ENCODE data around the gene PSME3.
"Not testable (repeated sequence)": the region's sequence is repeated elsewhere in the genome, so short reads cannot be mapped to it uniquely, and the experiment has no call there.

Gene PSME3

GRCh38 chr17:42851371-42852240 is 18.4 kb downstream of the PSME3 start:
- not testable (repeated sequence) for DNase-seq (ENCODE audit: low spot score)

DNA sequence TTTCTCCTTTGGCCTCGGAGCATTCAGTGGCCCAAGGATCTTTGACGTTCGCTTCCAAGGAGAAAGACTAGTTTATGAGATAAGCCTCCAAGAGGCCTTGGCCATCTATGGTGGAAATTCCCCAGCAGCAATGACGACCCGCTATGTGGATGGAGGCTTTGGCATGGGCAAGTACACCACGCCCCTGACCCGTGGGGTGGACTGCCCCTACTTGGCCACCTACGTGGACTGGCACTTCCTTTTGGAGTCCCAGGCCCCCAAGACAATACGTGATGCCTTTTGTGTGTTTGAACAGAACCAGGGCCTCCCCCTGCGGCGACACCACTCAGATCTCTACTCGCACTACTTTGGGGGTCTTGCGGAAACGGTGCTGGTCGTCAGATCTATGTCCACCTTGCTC is 19.2 kb downstream of the PSME3 start:
- DNase-seq (ENCODE audit: low spot score): no peak

GRCh38 chr17:42853004-42853403 is 19.8 kb downstream of the PSME3 start:
- DNase-seq (ENCODE audit: low spot score): no peak

DNA sequence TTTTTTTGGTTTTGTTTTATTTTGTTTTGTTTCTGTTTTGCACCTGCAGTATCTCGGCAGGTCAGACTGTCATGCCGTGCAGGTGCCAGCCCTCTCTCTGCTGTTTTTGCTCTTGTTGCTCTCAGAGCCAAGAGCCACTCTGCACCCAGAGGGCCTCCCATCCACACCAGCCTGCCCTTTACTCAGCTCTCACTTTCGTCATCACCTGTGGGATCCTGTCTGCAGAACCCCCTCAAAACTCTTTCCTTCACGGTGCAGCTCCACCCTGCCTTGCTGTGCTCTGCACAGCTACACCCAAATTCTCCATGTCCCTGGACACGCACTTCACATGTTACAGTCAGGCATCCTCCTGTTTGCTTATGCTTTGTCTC is 20.4 kb downstream of the PSME3 start:
- DNase-seq (ENCODE audit: low spot score): no peak

GRCh38 chr17:42853968-42854790 is 21.0 kb downstream of the PSME3 start:
- DNase-seq (ENCODE audit: low spot score): no peak

DNA sequence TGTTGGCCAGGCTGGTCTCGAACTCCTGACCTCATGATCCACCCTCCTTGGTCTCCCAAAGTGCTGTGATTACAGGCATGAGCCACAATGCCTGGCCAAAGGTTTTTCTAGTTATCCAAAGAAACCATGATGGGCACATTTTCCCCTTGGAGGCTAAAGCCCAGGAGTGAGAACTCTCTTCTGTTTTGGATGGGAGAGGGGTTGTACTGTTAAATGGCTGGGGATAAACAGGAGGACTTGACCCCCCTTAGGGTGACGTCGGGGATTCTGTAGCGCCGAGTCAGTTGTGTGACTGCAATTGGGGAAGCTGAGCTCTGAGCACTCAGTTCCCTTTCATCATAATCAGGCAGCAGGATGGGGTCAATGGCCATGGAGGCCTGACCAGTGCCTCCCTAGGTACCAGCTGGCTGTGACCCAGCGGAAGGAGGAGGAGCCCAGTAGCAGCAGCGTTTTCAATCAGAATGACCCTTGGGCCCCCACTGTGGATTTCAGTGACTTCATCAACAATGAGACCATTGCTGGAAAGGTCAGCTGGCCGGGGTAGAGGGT is 21.9 kb downstream of the PSME3 start:
- DNase-seq (ENCODE audit: low spot score): no peak

- not testable (repeated sequence) for DNase-seq (ENCODE audit: low spot score)
These were observed 22.9 kb downstream of the PSME3 start for GRCh38 chr17:42856093-42856492.

DNA sequence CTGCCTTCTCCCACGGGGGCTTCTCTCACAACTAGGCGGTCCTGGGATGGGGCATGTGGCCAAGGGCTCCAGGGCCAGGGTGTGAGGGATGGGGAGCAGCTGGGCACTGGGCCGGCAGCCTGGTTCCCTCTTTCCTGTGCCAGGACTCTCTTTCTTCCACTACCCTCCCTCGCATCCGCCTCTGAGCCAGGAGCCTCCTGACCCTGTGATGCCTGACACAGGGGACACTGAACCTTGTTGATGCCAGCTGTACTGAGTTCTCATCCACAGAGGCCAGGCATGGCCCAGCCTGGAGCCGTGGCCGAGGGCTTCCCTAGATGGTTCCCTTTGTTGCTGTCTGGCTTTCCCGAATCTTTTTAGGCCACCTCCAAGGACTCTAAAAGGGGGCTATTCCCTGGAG is 23.3 kb downstream of the PSME3 start:
- DNase-seq (ENCODE audit: low spot score): not testable (repeated sequence)

DNA sequence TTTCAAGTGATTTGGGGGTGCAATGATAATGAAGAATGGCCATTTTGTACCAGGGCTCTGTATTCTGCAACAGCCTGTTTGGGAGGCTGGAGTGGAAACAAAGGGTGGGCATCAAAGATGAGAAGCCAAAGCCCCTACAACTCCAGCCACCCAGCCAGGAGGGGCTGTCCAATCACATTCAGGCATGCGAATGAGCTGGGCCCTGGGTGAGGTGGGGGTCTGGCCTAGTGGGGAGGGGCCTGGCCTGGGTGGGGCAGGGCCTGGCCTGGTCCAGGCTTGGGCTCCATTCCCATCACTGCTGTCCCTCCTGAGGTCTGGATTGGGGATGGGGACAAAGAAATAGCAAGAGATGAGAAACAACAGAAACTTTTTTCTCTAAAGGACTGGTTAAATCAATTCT is 24.2 kb downstream of the PSME3 start:
- no peak for DNase-seq (ENCODE audit: low spot score)

GRCh38 chr17:42865638-42866094 is 32.5 kb downstream of the PSME3 start:
- no peak for DNase-seq (ENCODE audit: low spot score)

- DNase-seq (ENCODE audit: low spot score): no peak
These were observed 33.0 kb downstream of the PSME3 start for GRCh38 chr17:42866216-42866615.

GRCh38 chr17:42866631-42867575 is 33.7 kb downstream of the PSME3 start:
- no peak for DNase-seq (ENCODE audit: low spot score)

DNA sequence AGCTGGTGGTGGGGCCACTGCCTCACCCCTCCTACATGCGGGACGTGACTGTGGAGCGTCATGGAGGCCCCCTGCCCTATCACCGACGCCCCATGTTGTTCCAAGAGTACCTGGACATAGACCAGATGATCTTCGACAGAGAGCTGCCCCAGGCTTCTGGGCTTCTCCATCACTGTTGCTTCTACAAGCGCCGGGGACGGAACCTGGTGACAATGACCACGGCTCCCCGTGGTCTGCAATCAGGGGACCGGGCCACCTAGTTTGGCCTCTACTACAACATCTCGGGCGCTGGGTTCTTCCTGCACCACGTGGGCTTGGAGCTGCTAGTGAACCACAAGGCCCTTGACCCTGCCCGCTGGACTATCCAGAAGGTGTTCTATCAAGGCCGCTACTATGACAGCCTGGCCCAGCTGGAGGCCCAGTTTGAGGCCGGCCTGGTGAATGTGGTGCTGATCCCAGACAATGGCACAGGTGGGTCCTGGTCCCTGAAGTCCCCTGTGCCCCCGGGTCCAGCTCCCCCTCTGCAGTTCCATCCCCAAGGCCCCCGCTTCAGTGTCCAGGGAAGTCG is 34.6 kb downstream of the PSME3 start:
- not testable (repeated sequence) for DNase-seq (ENCODE audit: low spot score)

GRCh38 chr17:42868338-42868737 is 35.1 kb downstream of the PSME3 start:
- DNase-seq (ENCODE audit: low spot score): no peak

- DNase-seq (ENCODE audit: low spot score): no peak
These were observed 38.5 kb downstream of the PSME3 start for GRCh38 chr17:42871647-42872046.

- DNase-seq (ENCODE audit: low spot score): no peak
These were observed 39.2 kb downstream of the PSME3 start for GRCh38 chr17:42872251-42872965.

DNA sequence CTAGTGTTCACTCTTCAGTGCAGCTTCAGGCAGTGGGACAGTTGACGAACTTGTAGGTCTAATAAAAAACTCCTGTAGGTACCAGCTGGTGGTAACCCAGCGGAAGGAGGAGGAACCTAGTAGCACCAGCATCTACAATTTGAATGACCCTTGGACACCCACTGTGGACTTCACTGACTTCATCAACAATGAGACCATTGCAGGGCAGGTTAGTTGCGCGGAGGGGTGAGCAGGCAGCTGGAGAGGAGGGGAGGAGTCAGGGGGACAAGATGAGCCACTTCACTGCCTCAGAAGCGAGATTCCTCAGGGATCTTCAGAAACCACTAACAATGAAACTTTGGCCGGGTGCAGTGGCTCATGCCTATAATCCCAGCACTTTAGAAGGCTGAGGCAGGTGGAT is 40.1 kb downstream of the PSME3 start:
- DNase-seq (ENCODE audit: low spot score): no peak

- not testable (repeated sequence) for DNase-seq (ENCODE audit: low spot score)
These were observed 40.9 kb downstream of the PSME3 start for GRCh38 chr17:42873932-42874695.

GRCh38 chr17:42877037-42877436 is 43.8 kb downstream of the PSME3 start:
- no peak for DNase-seq (ENCODE audit: low spot score)
